ENCODE results near the gene SLC12A7.
"Not testable (repeated sequence)": the region's sequence is repeated elsewhere in the genome, so short reads cannot be mapped to it uniquely, and the experiment has no call there.

The SLC12A7 gene

DNA sequence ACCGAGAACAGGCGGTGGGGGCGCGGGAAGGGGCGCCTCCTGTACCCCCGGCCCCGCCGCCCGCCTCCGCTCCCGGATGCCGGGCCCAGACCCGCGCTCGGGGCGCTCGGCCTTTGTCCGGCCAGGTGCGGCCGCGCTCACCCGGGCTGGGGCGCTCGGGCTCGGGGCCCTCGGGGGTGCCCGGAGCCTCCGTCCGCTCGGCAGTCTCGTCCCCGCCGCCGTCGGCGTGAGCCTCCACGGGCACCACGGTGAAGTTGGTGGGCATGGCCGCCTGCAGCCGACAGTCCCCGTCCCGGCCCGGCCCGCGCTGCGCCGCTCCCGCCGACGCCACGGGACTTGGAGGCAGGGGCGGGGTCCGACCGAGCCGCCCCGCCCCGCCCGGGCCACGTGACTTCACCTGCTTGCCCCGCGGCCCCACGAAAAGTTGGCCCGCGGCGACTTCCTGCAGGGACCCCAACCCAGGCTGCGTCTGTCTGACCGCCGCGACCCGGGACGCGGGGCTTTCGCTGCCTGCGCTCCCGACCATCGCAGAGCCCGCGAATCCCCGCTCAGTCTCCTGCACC is at the start of gene SLC12A7:
Gene SLC12A7 (minus strand): TSS at position 337 of the 563 bp plus-strand sequence. CDS start 72 bp downstream, at position 265.
- DNase-seq, result peak; percentile 38

DNA sequence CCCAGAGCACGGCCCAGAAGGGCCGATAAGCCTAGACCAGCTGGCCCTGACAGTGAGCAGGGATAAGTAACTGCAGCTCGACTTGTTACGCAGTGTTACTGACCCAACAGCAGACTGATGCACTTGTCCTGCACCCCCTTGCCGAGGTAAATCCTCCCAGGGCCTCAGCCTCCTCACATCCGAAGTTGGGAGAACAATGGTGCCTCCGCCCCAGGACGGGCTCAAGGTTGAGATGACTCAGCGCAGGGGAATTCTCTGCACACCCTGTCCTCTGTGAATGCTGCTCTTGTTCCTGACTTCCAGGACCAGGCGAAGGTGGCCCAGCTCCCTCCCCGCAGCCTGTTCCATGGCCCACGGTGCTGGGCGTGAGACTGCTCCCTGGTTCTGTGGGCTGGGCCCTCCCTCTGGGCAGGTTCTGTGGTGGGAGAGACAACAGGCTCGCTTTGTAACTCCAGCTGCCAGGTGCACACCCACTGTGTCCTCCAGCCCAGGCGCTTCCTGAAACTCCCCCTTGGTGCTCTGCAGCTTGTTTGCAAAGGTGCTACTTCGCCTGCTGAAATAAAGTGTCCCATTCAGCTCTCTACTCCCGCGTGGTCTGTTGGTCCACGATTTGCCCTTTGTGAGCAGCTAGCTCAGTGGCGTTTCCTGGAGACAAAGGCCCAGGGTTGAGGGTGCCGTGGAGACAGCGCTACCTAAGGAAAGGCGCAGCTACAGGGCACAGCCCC is 49.4 kb upstream of the SLC12A7 start:
- DNase-seq, result no peak

DNA sequence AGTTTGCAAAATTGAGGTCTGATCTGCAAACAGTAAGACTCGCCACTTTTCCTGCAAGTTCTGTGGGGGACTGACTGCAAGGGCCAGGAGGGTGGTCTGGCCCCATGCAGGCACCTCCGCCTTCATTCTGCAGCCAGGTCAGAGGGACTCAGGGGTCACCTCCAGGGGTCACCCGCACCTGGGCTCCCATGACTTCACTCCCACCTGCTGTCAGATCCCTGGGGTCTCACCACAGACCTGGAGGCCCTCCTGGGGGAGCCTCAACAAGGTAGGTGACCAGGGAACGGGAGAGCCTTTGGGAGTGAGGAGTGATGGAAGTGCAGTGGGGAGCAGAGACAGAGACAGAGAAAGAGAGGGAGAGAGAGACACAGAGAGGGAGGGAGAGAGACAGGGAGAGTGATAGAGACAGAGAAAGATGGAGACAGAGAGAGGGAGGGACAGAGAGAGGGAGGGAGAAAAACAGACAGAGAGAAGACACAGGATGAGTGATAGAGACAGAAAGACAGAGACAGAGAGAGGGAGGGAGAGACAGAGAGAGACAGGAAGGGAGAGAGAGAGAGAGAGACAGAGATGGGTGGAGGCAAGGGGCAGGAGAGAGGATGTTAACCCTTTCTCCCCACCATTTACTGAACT is 48.0 kb upstream of the SLC12A7 start:
- no peak for DNase-seq

DNA sequence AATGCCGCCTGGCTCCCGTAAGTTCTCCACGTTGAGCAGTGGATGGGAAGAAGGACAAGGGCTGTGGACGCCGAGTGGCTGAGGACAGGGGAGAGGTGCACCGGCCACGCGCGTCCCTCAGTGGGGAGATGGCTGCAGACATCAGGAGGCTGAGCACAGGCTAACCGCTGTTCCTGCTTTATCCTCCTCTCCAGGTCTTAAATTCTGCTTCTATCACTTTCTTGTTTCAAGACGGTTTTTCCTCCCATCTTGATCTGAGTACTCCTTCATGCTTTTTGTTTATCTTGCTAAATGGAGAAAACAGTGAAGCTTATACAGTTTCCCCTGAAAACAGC is 47.4 kb upstream of the SLC12A7 start:
- no peak for DNase-seq

DNA sequence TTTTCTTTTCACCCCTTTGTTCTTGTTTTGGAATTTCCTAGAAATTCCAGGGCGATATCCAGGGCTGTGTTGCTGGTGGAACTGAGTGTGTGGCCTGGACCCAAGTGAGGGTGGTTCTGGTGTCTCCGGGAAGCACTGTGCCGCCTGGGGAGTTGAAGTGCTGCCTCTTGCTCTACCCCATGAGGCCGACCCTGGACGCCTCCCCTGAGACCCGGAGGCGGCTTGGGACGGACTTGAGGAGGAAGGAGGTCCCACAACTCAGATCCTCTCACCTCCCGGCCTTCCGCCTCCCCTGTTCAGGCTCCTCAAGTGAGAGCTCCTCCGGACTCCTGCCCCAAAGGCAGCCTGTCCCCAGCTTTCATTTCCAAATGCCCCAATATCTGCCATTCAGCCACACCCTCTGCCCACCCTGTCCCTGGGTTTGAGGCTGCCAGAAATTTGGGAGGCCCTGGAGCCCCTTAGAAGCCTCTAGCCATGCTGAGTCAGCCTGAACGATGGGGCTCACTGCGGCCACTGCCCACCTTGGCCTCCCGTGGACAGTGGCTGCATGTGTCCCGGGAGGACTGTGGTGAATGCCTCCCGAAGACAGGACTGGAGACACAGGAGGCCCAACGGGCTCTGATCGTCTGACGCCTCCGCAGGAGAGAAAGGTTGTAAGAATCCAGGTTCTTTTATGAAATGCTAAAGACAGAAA is 46.9 kb upstream of the SLC12A7 start:
- DNase-seq, result no peak

DNA sequence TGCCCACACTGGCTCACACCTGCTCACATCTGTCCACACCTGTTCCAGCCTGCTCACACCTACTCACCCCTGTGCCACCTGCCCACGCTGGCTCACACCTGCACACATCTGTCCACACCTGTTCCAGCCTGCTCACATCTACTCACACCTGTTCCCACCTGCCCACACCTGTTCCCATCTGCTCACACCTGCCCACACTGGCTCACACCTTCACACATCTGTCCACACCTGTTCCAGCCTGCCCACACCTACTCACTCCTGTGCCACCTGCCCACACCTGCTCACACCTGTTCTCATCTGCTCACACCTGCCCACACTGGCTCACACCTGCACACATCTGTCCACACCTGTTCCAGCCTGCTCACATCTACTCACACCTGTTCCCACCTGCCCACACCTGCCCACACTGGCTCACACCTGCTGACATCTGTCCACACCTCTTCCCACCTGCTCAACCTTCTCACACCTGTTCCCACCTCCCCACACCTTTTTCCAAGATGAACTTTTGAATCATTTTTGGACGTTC is 45.7 kb upstream of the SLC12A7 start:
- DNase-seq, result not testable (repeated sequence)

DNA sequence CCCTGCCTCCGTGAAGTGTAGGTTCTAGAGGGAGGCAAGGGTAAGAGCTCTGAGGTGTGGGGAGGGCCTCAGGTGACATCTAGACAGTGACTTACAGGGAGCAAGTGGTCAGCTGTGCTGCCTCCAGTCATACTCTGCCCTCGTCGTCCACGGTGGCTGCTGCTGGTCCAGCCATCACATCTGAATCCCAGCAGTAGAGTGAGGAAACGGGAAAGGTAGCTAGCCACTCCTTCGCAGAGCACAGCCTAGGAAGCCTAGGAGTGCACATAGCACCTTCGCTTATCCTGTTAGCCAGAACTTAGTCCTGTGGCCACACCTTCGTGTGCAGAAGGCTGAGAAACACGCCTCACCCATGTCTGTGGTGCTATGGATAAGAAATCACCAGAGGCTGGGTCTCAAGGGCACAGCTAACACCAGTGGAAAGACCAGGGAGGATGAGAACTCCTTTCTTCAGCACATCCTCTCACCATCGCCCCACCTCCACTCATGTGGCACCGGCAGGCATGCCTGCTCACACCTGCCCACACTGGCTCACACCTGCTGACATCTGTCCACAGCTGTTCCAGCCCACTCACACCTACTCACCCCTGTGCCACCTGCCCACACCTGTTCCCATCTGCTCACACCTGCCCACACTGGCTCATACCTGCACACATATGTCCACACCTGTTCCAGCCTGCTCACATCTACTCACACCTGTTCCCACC is 45.0 kb upstream of the SLC12A7 start:
- no peak for DNase-seq

DNA sequence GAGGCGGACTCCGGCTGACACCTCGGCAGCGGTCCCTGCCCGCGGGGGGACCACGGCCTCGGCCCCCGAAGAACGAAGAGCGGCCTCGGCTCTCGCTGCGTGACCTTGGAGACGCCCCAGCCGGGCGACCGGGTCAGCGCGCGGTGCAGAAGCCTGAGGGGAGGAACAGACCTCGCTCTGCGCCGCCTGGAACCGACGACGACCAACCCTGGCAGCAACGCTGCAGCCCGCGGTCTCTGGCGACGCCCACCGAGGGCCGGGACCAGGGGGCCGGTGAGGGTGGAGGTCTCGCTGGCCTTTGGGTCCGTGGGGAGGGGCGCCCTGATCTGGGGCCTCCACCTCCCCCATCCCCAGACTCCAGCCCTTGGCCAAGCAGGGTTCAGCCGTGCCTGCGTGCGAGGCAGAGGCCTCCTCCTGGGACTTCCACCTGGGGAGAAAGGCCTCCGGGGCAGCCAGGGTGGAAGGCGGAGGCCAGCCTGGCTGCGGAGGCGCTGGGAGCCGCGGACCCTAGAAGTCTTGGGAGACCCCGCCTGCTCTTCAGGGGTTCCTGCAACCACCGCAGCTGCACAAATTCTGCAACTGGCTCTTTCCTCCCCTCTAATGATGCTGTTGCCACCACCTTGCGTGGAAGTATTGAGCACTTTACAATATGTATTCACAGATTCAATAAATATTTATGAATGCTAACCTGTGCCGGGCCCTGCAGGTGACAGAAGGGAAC is 44.3 kb upstream of the SLC12A7 start:
- no peak for DNase-seq

DNA sequence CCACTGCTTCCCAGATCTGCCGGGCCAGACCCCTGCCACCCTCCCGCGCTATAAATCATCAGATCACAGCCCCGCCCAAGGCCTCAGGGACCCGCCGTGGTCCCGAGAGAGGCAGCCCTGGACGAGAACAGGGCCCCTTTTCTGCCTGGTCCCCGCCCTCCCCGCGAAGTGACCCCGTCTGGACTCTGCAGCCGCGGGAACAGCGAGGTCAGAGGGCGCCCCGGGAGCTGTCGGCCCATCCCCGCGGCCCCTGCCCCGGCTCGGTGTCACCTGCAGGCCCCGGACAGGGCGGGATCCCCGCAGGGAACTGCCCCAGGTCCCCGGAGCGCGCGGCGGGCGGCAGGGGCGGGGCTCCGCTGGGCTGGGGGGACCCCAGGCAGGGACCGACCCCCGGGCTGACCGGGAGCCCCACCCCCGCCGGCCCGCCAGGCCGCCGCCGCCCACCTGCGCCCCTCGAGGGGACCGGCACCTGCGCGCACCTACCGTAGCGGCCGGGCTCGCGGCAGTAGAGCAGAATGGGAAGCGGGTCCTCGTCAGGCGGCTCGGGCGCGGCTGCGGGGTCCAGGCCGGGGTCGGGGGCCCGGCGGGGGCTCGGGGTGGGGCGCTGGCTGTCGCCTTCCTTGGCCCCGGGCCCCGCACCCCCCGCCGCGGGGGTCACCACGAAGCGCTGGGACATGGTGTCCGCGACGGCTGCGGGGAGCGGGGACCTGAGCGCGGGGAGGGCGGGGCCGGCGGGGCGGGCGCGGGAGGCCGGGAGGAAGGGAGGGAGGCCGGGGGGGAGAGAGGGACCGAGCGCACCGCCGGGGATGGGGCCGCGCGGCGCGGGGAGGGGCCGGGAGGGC is 43.5 kb upstream of the SLC12A7 start:
- no peak for DNase-seq

DNA sequence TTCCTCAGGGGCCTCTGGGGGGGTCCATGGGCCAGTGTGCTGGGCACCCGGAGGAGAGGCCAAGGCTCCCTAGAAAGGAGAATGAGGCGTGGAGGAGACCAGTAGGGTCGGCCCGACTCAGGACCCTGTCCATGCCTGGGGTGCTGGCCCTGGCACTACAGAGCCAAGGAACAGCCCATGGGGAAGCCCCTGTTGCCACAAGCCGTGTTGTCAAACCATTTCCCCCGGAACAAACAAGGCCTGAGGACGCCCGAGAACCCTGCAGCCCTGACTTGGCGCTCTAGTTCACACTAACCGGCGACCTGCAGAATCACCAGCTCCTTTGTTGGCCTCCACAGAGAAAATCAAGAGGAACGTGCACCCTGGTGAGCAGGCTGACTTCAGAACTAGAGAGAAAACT is 41.6 kb upstream of the SLC12A7 start:
- DNase-seq, result no peak

DNA sequence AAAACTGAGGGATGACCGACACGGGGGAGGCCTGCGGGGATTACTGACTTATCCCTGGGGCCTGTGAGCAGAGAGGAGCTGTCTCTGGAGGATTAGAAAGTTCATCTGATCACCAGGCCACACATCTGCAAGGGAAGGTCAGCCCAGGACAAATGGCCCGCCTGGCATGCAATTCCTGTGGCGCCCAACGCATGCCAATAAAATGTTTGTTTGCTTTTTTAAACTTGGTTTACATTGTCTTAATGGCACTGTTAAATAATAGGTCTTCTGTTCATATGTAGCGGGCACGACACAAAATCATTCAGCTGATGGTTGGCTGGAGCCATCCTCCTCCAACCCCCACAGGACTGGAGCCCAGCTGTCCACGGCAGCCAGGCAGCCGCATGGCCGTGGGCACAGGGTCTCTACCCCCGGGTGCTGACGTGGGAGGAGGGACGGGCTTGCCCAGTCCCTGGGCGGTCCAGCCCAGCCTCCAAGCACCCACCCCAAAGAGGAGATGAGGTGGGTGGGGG is 41.0 kb upstream of the SLC12A7 start:
- no peak for DNase-seq

DNA sequence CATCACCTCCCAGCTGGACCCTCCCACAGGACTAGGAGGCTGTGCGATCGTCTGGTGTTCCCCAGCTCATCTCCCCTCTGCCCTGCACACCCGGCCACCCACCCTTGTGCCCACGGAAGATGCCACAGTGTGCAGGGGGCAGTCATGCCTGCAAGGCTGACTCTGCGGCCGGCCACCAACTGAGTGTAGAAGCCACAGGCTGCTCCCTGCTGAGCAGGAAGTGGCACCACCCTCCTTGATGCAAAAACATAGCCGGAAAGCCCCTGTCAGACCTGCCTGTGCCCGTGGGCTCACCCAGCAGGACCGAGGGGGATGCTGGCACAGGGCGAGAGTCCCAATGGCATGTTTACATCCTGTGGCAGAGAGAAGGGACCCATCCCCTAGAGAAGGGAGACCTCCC is 40.3 kb upstream of the SLC12A7 start:
- DNase-seq, result no peak

DNA sequence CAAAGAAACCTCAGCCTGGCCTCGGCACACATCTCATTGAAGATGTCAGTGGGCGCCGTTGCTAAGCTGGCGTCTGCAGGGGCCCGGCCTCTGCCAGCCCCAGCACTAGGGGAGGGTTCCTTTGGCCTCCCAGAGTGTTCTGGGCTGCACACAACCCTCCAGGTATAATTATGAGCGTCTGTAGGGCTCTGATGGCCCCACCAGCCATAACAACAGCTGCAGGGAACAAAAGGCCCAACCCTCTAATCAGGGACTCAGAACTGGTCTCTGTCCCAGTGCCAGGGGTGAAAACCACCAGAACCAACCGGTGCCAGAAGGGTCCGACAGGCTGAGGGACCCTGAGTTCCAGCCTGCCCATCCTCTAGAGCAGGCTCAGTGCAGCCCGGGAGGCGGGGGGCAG is 39.5 kb upstream of the SLC12A7 start:
- DNase-seq, result no peak

DNA sequence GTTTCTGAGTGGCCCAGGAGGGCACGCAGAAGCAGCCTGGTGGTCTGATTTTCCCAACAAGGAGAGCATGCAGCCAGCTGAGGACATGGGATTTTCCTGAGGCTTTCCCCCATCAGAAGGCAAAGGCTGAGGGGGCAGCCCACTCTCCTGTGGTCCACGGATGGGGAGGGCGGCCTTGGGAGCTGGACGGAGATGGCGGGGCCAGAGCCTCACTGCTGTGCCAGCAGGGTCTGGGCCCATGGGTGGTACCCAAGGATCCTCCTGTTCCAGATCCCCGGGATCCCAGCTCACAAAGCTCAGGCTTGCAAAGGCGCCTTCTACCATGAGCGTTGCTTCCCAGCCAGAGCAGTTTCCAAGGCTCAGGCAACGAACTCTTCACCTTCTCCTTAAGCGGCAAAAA is 39.0 kb upstream of the SLC12A7 start:
- no peak for DNase-seq

DNA sequence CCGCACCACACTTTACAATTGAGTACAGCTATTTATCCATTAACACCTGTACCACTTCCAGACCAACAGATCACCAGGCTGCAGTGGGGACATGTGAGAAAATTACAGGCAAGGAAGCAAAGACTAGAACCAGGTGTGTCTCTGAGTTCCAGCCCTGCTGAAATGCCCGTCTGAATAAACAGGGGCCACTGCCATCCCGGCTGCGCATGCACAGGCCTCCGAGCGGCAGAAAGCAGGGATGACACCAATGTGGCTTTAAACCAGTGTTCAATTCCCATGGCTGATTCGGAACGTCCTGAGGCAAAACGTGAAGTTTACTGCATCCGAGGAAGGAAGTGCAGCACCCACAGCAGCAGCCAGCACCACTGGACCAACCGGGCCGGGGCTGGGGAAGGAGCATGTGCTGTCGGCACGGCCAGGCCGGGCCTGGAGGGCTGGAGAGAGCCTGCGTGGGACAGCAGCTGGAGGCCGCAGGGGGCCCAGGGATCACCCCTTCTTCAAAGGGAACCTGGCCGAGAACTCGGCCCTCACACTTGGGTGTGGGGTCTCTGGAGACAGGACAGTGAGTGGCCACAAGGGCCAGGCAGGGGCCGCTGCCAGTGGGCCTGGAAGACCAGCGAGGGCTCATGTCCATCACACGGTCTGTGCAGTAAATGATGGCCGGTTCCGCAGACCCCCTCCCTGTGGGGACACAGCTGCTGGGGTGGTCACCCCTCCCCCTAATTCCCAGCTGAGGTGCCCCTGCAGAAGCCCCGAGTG is 33.0 kb upstream of the SLC12A7 start:
- no peak for DNase-seq

DNA sequence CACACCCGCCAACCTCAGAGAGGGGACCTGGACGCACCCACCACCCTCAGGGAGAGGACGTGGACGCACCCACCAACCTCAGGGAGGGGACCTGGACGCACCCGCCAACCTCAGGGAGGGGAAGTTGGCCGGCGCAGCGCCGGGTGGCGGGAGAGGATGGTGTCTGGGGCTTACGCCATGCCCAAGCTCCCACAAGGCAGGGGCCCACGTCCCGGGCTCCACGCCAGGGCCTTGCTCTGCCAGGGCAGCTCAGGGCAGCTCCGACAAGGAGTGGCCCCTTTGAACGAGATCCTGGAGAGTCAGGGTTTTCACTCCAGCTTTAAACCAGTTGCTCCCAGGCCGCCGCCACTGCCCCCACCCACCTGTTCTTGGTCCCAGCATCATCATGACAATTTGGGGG is 32.2 kb upstream of the SLC12A7 start:
- DNase-seq, result no peak

DNA sequence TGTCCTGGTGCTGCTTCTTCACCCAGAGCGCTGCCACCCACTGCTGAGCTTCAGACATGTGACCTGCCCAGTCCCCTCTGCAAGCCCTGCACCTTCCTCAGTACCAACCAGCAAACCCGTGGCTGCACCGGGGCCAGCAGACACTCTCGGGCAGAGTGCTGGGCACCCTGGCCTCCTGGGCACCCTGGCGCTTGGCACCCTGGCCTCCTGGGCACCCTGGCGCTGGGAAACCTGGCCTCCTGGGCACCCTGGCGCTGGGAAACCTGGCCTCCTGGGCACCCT is 31.7 kb upstream of the SLC12A7 start:
- no peak for DNase-seq

DNA sequence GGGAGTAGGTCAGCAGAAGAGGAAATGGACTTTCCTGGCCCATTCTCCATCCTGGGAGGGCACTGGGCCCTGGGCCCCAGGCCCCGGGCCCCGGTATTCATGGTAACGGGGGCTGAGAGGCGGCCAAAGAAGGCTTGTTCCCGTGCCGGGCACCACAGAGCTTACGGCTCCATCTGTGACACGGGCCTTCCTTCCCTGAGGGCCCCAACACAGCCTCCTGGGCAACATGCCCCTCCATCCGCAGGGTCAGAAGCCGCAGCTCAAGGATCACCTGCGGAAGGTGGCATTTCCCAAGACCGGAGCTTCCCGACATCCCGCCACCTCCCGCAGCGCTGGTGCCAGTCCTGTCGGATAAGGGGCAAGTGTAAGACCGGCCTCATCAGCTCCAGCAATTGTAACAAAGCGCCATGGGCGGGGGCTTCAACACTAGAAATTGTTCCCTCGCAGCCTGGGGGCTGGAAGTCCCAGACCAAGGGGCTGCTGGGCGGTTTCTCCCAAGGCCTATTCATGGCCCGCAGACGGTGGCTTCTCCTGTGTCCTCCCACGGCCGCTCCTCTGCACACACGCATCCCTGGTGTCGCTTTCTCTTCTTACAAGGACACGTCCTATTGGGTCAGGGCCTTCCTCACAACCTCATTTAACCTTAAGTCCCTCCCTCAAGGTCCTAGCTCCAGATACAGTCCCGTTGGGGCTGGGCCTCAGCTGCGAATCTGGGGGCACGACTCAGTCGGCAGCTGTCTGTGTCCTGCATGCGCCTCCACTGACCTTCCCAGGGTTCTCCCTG is 31.2 kb upstream of the SLC12A7 start:
- no peak for DNase-seq

DNA sequence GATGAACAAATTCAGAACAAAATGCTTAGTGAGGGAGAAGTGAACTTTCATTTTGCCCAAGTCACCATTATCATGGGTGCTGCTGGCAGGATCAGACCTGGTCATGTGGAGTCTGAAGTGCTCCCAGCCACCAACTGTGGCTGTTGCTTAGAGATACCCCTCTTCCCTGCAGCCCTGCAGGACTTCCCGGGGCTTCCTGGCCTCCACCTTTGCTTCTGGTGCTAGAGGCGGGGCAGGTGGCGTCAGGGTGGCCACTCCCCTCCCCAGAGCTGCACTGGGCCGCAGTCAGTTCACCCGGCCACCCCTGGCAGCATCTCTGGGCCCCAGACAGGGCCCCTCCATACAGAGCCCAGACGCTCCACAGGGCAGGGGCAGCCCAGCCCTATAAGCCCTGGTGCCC is 30.0 kb upstream of the SLC12A7 start:
- DNase-seq, result no peak

DNA sequence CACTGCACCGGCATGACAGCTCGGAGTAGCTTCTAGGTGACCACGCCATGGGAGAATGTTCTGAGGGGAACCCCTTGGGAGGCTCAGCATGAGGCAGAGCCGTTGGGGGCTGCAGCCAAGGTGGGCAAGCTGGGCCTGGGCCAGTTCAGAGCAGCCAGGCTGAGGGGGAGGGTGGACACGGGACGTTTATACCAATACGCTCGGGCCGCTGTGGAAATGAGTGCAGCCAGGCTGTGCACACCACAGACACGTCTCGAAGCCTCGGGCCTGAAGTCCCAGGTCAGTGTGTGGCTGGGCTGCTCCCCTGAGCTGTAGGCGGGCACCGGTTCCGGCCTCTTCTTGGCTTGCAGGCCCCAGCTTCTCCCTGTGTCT is 28.9 kb upstream of the SLC12A7 start:
- DNase-seq, result no peak

Measured in NCI-H1105 (cell line).